Lower lobe of right lung (tissue), 2 donors: ENCODE measurements around the gene AKT1. TPM values are rescaled to one million over a fixed set of nuclear protein-coding genes. Genes with fewer than 3 reads are reported as not detected.
A peak's percentile ranks its signal among the peaks of the same experiment; 100 is the strongest.

Experiments
- ATAC-seq, 2 donors: fragments of 200-7000 bp; cut with Tn5 transposase; one replicate each; pipeline ENCODE4 v1.9.1; 2020 to 2022; ENCODE audit warnings: mild to moderate bottlenecking in 2 of 2, moderate library complexity in 2 of 2
- DNase-seq: peaks from one replicate; pipeline ENCODE4 v3.0.0-alpha.2; 2020
- H3K27ac ChIP-seq: fragments of 200-600 bp; one replicate; pipeline ENCODE4 v1.8.0; 2022
- H3K27me3 ChIP-seq: fragments of 200-600 bp; one replicate; pipeline ENCODE4 v1.8.0; 2022; ENCODE audit warnings: low read depth
- H3K36me3 ChIP-seq: fragments of 200-600 bp; one replicate; pipeline ENCODE4 v1.8.0; 2022; ENCODE audit warnings: mild to moderate bottlenecking
- H3K4me1 ChIP-seq: fragments of 200-600 bp; one replicate; pipeline ENCODE4 v1.8.0; 2022
- H3K4me3 ChIP-seq: fragments of 200-600 bp; one replicate; pipeline ENCODE4 v1.8.0; 2022; ENCODE audit warnings: mild to moderate bottlenecking
- H3K9me3 ChIP-seq: fragments of 200-600 bp; one replicate; pipeline ENCODE4 v1.8.0; 2022
- CTCF ChIP-seq: fragments of 200-600 bp; IDR thresholded peaks from one replicate; pipeline ENCODE4 v1.8.0; 2022; ENCODE audit warnings: antibody characterized with exemption, mild to moderate bottlenecking
- intact Hi-C: fragments of 100-400 bp; cut with DNase I; formaldehyde crosslinking; loops from one replicate; pipeline ENCODE4 v1.11.0; 2022
- total RNA-seq: library from RNA; stranded (reverse); fragmentation: NEBNext Ultra II Directional; extraction: Animal tissue kit (Norgen Biotek cat#: 25700); gene quantifications from one replicate; pipeline ENCODE4 v1.2.1, GENCODE V29; 2021
- donor health status: DM: no; HTN: yes; CAD: no; lungs with severe emphysema.

AKT1 gene
- total RNA-seq, 1 donor from 2014 or later = 154 TPM

GRCh38 chr14:104769324-104770071 is 26.1 kb downstream of the AKT1 start:
- Histone ChIP-seq H3K4me3 (no peak overlapping the region), H3K36me3 (peaks cover 42% of the 10 kb centered on the region), H3K4me1 (peaks cover 24% of the 10 kb centered on the region), H3K9me3 (no peaks in the 10 kb centered on the region), H3K27ac (no peak overlapping the region), H3K27me3 (no peaks in the 10 kb centered on the region)
- intact Hi-C loops = no loop called here
- DNase-seq (no peak), ATAC-seq (no peak)
- TF ChIP-seq CTCF = no peak

- ATAC-seq (peak; percentile 94), DNase-seq (peak; percentile 92)
- no peak overlapping the region for H3K4me3 ChIP-seq
- H3K9me3 ChIP-seq = no peaks in the 10 kb centered on the region
- H3K27ac ChIP-seq = peak overlapping the region; percentile 27
- intact Hi-C loops = no loop called here
- peak; percentile 98 for TF ChIP-seq CTCF
- H3K4me1 ChIP-seq = peaks cover 20% of the 10 kb centered on the region
- peaks cover 41% of the 10 kb centered on the region for H3K36me3 ChIP-seq
- no peaks in the 10 kb centered on the region for H3K27me3 ChIP-seq
These were observed 26.9 kb downstream of the AKT1 start for GRCh38 chr14:104768437-104769323.

GRCh38 chr14:104767634-104767918 is 28.0 kb downstream of the AKT1 start:
- H3K4me3 ChIP-seq = no peak overlapping the region
- DNase-seq = no peak
- intact Hi-C loops = no loop called here
- ATAC-seq = no peak
- no peaks in the 10 kb centered on the region for H3K9me3 ChIP-seq
- TF ChIP-seq CTCF = no peak
- H3K27me3 ChIP-seq = no peaks in the 10 kb centered on the region
- peaks cover 30% of the 10 kb centered on the region for H3K36me3 ChIP-seq
- H3K27ac ChIP-seq = peak overlapping the region; percentile 65
- H3K4me1 ChIP-seq = peaks cover 20% of the 10 kb centered on the region

GRCh38 chr14:104766863-104767633 is 28.5 kb downstream of the AKT1 start:
- ATAC-seq = peak in 1 of 2 donors; percentile 4
- Histone ChIP-seq H3K9me3 (no peaks in the 10 kb centered on the region), H3K4me3 (no peak overlapping the region), H3K4me1 (peaks cover 20% of the 10 kb centered on the region), H3K27me3 (no peaks in the 10 kb centered on the region), H3K27ac (peak overlapping the region; percentile 65), H3K36me3 (peaks cover 25% of the 10 kb centered on the region)
- no peak for DNase-seq
- intact Hi-C loops = no loop called here
- TF ChIP-seq CTCF = no peak

GRCh38 chr14:104766256-104766862 is 29.2 kb downstream of the AKT1 start:
- peaks cover 25% of the 10 kb centered on the region for H3K36me3 ChIP-seq
- ATAC-seq (no peak), DNase-seq (no peak)
- no peak for TF ChIP-seq CTCF
- no peaks in the 10 kb centered on the region for H3K9me3 ChIP-seq
- intact Hi-C loops = no loop called here
- H3K27ac ChIP-seq = no peak overlapping the region
- peaks cover 20% of the 10 kb centered on the region for H3K4me1 ChIP-seq
- H3K27me3 ChIP-seq = no peaks in the 10 kb centered on the region
- no peak overlapping the region for H3K4me3 ChIP-seq
